ENCODE measurements around the gene ABI1. TPM values are rescaled to one million over a fixed set of nuclear protein-coding genes. Genes with fewer than 3 reads are reported as not detected.
A peak's percentile ranks its signal among the peaks of the same experiment; 100 is the strongest.

Gene ABI1
- total RNA-seq, 1 experiment from 2014 or later, result 36.9 TPM

DNA sequence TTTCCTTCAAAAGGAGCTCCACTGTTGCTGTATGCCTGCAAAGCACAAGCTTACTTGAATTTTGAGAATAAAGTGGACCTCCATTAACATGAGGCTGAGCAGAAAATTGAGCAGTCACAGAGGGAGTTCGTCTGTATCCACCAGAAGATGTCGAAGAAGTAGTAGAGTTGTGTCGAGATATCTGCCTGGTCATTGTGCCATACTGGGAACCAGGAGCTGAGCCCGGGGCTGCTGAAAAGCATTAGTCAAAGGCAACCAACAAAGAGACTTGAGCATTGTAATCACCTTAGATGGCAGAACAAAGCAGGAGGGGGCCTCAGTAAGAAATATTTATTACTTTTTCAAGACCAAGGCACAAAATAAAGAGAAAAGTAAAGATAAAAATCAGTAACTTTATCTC lies 101.8 kb downstream of the ABI1 start:
- TF ChIP-seq, protein P1, sequence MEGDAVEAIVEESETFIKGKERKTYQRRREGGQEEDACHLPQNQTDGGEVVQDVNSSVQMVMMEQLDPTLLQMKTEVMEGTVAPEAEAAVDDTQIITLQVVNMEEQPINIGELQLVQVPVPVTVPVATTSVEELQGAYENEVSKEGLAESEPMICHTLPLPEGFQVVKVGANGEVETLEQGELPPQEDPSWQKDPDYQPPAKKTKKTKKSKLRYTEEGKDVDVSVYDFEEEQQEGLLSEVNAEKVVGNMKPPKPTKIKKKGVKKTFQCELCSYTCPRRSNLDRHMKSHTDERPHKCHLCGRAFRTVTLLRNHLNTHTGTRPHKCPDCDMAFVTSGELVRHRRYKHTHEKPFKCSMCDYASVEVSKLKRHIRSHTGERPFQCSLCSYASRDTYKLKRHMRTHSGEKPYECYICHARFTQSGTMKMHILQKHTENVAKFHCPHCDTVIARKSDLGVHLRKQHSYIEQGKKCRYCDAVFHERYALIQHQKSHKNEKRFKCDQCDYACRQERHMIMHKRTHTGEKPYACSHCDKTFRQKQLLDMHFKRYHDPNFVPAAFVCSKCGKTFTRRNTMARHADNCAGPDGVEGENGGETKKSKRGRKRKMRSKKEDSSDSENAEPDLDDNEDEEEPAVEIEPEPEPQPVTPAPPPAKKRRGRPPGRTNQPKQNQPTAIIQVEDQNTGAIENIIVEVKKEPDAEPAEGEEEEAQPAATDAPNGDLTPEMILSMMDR (conservative IDR thresholded peaks at IDR 0.05), result no peak
- no peaks in the 10 kb centered on the region for H3K79me2 ChIP-seq (ENCODE audit: insufficient read depth, low read length)
- H4K5ac ChIP-seq (ENCODE audit: insufficient read length, low read depth, low read length), result no peak overlapping the region
- H3T11ph ChIP-seq (ENCODE audit: low read length), result no peak overlapping the region
- no peaks in the 10 kb centered on the region for H3K9me3 ChIP-seq (ENCODE audit: control insufficient read depth, low read depth, low read length)
- no peak overlapping the region for H2AFZ ChIP-seq (ENCODE audit: low read length)
- H3K27me3 ChIP-seq (ENCODE audit: insufficient read depth, low read length), result no peaks in the 10 kb centered on the region
- no peak overlapping the region for H3K18ac ChIP-seq (ENCODE audit: insufficient read length, low read depth, low read length)
- no peaks in the 10 kb centered on the region for H3K9me3 Mint-ChIP-seq
- no peak overlapping the region for H2AK5ac ChIP-seq (ENCODE audit: insufficient read length, low read length)
- H3K4me1 ChIP-seq (ENCODE audit: insufficient read depth, low read length), result peaks cover 5% of the 10 kb centered on the region; the same call in 1 of the 2 replicates
- no peak overlapping the region for H3K4me2 ChIP-seq (ENCODE audit: insufficient read depth, insufficient read length, low read length)
- no peak overlapping the region for H3K23ac ChIP-seq (ENCODE audit: insufficient read length, low read depth, low read length)
- DNase-seq, result no peak
- peak overlapping the region; percentile 69 to 79 (median 76); a peak in 4 of 7 replicates for H3K27ac Mint-ChIP-seq
- peaks cover 15 to 30% of the 10 kb centered on the region in 2 experiments for H3K4me1 Mint-ChIP-seq
- no peak overlapping the region for H3K56ac ChIP-seq (ENCODE audit: insufficient read length, low read depth, low read length)
- H2BK15ac ChIP-seq (ENCODE audit: low read depth, low read length), result no peak overlapping the region
- H3K14ac ChIP-seq (ENCODE audit: insufficient read depth, low read length), result no peak overlapping the region
- H3K36me3 Mint-ChIP-seq (ENCODE audit: insufficient read depth in 1 of 3, low read depth in 3 of 3), result peaks cover 0 to 6% (median 0%) of the 10 kb centered on the region in 3 experiments; a peak in 3 of 7 replicates
- no peak overlapping the region for H3K27ac ChIP-seq (ENCODE audit: insufficient read length, low read depth, low read length)
- no peak overlapping the region for H3K4ac ChIP-seq (ENCODE audit: low read depth, low read length)
- H3K79me1 ChIP-seq (ENCODE audit: insufficient read depth, low read depth, low read length, poor library complexity, severe bottlenecking), result no peaks in the 10 kb centered on the region
- no peak overlapping the region for H3K4me3 Mint-ChIP-seq
- WGBS (ENCODE audit: extremely low coverage, insufficient read length, low lambda C conversion rate), result no CpG with 5 or more reads among the region's 4 CpGs
- H4K20me1 ChIP-seq (ENCODE audit: control insufficient read depth, insufficient read depth, insufficient read length), result no peaks in the 10 kb centered on the region
- H3K23me2 ChIP-seq (ENCODE audit: insufficient read length, low read depth, low read length, poor library complexity, severe bottlenecking), result no peaks in the 10 kb centered on the region
- H3K27me3 Mint-ChIP-seq (ENCODE audit: low read depth), result no peaks in the 10 kb centered on the region; the same call in 1 of the 2 replicates
- H3K9ac ChIP-seq (ENCODE audit: extremely low read depth, insufficient read length, low read length), result no peak overlapping the region
- no peak overlapping the region for H2BK12ac ChIP-seq (ENCODE audit: insufficient read length, low read depth, low read length)
- no peak overlapping the region for H2BK20ac ChIP-seq (ENCODE audit: low read depth, low read length, poor library complexity, severe bottlenecking)
- no peak overlapping the region for H4K91ac ChIP-seq (ENCODE audit: insufficient read length, low read depth, low read length)
- H4K8ac ChIP-seq (replicated peaks; ENCODE audit: insufficient read length, low read depth, low read length), result no peak overlapping the region
- no peak overlapping the region for H2BK120ac ChIP-seq (ENCODE audit: low read depth, low read length, poor library complexity, severe bottlenecking)
- no peak overlapping the region for H2BK5ac ChIP-seq (ENCODE audit: insufficient read length, low read length)

Measured in H9 (cell line).